Vein endothelial cell (primary cell): ENCODE results near the gene NR3C2. TPM values are rescaled to one million over a fixed set of nuclear protein-coding genes. Genes with fewer than 3 reads are reported as not detected.

Experiments used
- total RNA-seq: library from RNA; depleted of rRNA; stranded (reverse); fragments of >200 nt; gene quantifications from 2 replicates; pipeline ENCODE4 v1.2.3, GENCODE V29; 2012

The NR3C2 gene
- 30.7 and 31.7 TPM in 2 replicates for total RNA-seq

GRCh38 chr4:148441986-148442831 lies at the start of gene NR3C2:
Gene NR3C2 (minus strand): TSS chr4:148442414.

